ENCODE results near the gene APEH.
A peak's percentile ranks its signal among the peaks of the same experiment; 100 is the strongest.
"Not testable (repeated sequence)": the region's sequence is repeated elsewhere in the genome, so short reads cannot be mapped to it uniquely, and the experiment has no call there.

The APEH gene

GRCh38 chr3:49668861-49669260 lies 5.3 kb upstream of the APEH start:
- peak; percentile 13 for DNase-seq (ENCODE audit: low spot score)

- no peak for DNase-seq (ENCODE audit: low spot score)
Measured at GRCh38 chr3:49669352-49669751, 4.8 kb upstream of the APEH start.

GRCh38 chr3:49670940-49671290 lies 3.2 kb upstream of the APEH start:
- DNase-seq (ENCODE audit: low spot score): no peak

GRCh38 chr3:49671291-49672288 lies 2.6 kb upstream of the APEH start:
- peak; percentile 76 for DNase-seq (ENCODE audit: low spot score)

GRCh38 chr3:49673121-49673714 lies 933 bp upstream of the APEH start:
- no peak for DNase-seq (ENCODE audit: low spot score)

GRCh38 chr3:49674497-49674983 lies 389 bp downstream of the APEH start:
- no peak for DNase-seq (ENCODE audit: low spot score)

- no peak for DNase-seq (ENCODE audit: low spot score)
Measured at GRCh38 chr3:49675912-49676311, 1.8 kb downstream of the APEH start.

- no peak for DNase-seq (ENCODE audit: low spot score)
Measured at GRCh38 chr3:49680493-49681231, 6.5 kb downstream of the APEH start.

GRCh38 chr3:49681232-49681522 lies 7.0 kb downstream of the APEH start:
- no peak for DNase-seq (ENCODE audit: low spot score)

GRCh38 chr3:49681543-49681942 lies 7.4 kb downstream of the APEH start:
- no peak for DNase-seq (ENCODE audit: low spot score)

- no peak for DNase-seq (ENCODE audit: low spot score)
Measured at GRCh38 chr3:49683162-49683561, 9.0 kb downstream of the APEH start.

GRCh38 chr3:49684453-49684852 lies 10.3 kb downstream of the APEH start:
- not testable (repeated sequence) for DNase-seq (ENCODE audit: low spot score)

- not testable (repeated sequence) for DNase-seq (ENCODE audit: low spot score)
Measured at GRCh38 chr3:49685103-49685502, 11.0 kb downstream of the APEH start.

- not testable (repeated sequence) for DNase-seq (ENCODE audit: low spot score)
Measured at GRCh38 chr3:49685846-49686245, 11.7 kb downstream of the APEH start.

- DNase-seq (ENCODE audit: low spot score): not testable (repeated sequence)
Measured at GRCh38 chr3:49686346-49686745, 12.2 kb downstream of the APEH start.

GRCh38 chr3:49686769-49687423 lies 12.7 kb downstream of the APEH start:
- not testable (repeated sequence) for DNase-seq (ENCODE audit: low spot score)

- DNase-seq (ENCODE audit: low spot score): not testable (repeated sequence)
Measured at GRCh38 chr3:49687424-49687795, 13.3 kb downstream of the APEH start.

- DNase-seq (ENCODE audit: low spot score): not testable (repeated sequence)
Measured at GRCh38 chr3:49688338-49689045, 14.3 kb downstream of the APEH start.

- DNase-seq (ENCODE audit: low spot score): peak; percentile 93
Measured at GRCh38 chr3:49689046-49689907, 15.1 kb downstream of the APEH start, which contains the start of the genes MST1 and RNF123. Gene MST1, minus strand, starts transcription at chr3:49689474. Its CDS starts 783 bp downstream, at chr3:49688691. Gene RNF123, plus strand, starts transcription at chr3:49689557. Its CDS starts 1,609 bp downstream, at chr3:49691166.

GRCh38 chr3:49689908-49690624 lies 15.9 kb downstream of the APEH start:
- not testable (repeated sequence) for DNase-seq (ENCODE audit: low spot score)

Measured in AG08395 (cell line).